NCI-H1105 treated with DMSO at 0.1 percent for 48 hours (cell line): ENCODE results near the gene ORC1.
"Not testable (repeated sequence)": the region's sequence is repeated elsewhere in the genome, so short reads cannot be mapped to it uniquely, and the experiment has no call there.

ENCODE experiments used
- DNase-seq: peaks from one replicate; lab custom pipeline; 2025; lab: John Stamatoyannopoulos, UW

The ORC1 gene

DNA sequence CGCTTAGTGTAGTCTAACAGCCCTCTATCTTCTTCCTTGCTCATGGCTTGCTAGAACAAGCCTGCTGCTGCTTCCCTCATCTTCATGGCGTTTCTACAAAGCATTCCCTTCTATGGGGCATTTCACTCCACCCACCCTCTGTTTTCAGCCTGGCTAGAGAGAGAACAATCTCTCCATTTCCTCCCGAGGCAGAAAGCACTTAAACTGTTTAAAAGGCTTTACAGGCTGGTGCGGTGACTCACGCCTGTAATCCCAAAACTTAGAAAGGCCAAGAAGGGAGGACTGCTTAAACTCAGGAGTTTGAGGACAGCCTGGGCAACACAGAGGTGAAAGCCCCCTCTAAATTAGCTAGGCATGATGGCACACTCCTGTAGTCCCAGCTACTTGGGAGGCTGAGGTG lies 17.8 kb downstream of the ORC1 start:
- DNase-seq, result no peak

DNA sequence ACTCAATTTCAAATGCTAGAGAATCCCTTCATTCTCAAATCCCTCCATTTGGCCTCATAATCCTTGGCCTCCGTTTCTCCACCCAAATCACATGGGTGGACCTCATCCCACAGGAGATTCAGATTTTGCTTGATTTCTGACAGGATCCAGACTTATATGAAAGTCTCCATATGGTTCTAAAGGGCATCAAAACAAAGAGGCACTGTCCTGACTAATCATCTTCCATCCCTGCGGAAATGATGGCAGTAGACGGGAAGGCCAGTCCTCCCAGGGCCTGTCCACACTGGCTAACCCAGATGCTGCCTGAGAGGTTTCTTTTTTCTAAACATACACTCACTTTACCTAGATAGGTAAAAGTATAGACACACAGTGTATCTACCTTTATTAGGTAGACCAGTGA lies 18.8 kb downstream of the ORC1 start:
- no peak for DNase-seq

DNA sequence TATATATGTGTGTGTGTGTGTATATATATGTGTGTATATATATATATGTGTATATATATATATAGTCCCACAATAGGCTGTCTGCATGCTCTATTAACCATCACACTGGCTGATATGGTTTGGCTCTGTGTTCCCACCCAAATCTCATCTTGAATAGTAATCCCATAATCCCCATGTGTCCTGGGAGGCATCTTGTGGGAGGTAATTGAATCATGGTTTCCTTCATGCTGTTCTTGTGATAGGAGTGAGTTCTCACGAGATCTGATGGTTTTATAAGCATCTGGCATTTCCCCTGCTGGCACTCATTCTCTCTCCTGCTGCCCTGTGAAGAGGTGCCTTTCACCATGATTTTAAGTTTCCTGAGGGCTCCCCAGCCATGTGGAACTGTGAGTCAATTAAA lies 34.4 kb downstream of the ORC1 start:
- DNase-seq, result not testable (repeated sequence)

DNA sequence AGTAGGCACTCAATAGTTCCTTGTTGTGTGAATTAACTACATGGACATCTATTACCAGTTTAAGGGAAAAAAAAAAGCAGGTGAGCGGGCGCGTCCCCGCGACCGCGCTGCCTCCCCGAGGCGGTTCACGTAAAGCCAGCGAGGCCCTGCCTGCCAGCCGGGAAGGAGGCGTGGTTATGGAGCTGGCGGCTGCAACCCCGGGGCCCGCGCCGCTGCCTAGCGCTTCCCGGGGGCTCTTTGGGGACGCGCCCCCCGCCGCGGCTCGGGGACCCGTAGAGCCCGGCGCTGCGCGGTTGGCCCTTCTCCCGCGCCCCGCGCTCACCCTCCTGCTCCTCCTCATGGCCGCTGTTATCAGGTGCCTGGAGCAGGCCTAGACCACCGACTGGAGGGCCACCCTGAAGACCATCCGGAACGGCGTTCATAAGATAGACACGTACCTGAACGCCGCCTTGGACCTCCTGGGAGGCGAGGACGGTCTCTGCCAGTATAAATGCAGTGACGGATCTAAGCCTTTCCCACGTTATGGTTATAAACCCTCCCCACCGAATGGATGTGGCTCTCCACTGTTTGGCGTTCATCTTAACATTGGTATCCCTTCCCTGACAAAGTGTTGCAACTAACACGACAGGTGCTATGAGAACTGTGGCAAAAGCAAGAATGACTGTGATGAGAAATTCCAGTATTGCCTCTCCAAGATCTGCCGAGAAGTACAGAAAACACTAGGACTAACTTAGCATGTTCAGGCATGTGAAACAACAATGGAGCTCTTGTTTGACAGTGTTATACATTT lies 35.6 kb downstream of the ORC1 start:
- peak; percentile 78 for DNase-seq

DNA sequence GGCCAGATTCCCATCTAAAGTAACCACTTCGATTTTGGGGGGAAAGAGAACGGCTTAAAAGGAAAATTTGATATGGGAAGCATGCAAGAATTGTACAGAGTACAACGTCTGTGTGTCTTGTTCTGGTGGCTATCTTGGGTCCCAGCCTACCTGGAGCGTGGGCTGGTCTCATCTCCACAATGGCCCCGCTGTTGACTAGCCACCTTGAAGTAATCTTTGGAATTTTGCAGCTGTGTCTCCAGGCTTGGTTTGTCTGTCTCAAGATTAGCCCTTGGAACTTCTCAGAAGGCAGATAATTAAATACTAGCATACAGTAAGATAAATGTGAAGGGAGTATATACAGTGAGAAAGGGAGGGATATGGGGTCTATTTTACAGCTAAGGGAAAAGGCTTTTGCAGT lies 37.0 kb downstream of the ORC1 start:
- DNase-seq, result no peak

DNA sequence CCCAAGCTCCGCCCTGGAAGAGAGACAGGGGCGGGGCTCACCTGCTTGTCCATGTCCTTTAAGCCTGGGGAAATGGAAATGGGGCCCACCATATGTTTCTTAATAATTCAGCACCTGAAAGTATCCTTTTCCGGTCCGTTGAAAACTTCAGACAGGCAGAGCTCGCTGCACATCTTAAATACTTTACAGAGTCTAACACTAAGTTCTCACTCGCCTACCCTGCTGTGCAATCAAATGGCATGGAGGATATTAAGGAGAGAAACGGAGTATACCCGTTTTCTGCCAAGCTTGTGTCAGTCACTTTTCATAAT lies 37.8 kb downstream of the ORC1 start:
- no peak for DNase-seq

DNA sequence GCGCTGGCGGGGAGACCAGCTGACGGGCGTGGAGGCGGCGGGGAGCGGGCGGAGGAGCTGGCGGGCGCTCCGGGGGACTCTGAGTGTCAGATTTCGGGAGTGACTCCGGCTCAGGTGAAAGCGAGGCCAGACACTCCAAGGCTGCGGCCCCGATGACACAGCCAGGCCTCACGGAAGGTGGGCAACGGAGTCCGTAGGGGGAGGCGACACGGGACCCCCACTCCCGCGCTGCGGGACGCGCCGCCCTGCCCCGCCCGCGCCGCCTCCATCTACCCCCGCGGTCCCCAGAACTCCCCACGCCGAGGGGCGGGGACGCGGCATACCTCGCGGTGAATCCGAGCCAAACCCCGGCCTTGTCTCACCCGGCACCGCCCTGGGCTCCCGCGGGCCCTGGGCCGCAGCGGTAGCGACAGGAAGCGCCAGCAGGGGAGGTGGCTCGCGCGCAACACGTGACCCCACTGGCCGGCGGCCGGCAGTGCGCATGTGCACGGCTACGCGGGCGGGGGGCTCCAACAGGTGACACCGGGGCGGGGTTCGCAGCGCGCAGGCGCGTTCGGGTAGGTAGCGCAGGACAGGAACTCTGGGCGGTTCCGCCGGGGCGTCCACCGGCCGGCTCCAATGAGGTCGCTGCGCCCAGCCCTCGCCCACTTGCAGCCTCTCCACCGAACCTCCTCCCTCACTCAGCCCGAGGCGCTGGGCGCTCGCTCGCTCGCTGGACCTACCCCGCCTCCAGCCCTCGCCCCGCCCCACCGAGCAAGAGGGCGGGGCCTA lies 38.3 kb downstream of the ORC1 start, which contains the start of gene CC2D1B:
CC2D1B (minus strand) TSS at position 460 of the 771 bp plus-strand sequence. CDS start 1,585 bp downstream, outside the sequence.
- peak; percentile 98 for DNase-seq

DNA sequence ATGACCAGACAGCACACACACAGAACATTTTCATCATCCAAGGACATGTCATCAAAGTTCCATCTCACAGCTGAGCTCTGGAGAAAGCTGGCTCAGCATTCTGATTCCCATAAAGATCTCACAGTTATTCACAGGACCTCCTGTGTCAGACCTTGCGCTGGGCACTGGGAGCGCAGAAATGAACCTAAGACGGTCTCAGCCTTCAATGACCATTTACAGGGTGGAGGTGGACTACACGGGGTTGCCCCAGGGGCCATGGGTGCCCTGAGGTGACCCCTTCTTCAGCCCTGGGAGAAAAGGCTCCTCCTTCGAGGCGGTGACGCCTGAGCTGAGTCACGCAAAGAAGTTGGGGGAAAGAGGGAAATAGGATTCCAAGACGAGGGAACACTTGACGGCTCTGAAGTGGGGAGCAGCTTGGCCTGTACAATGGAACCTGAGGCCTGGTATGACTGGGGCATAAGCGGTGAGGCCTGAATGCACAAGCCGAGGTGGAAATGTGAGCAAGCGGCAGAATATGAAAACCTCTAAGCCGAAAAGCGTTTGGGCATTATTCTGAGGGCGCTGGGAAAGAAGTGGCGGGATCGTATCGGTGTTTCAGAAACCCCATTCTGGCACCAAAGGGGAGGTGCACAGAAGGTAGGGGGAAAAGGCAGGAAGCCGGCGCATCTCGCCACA lies 39.0 kb downstream of the ORC1 start:
- peak; percentile 30 for DNase-seq

DNA sequence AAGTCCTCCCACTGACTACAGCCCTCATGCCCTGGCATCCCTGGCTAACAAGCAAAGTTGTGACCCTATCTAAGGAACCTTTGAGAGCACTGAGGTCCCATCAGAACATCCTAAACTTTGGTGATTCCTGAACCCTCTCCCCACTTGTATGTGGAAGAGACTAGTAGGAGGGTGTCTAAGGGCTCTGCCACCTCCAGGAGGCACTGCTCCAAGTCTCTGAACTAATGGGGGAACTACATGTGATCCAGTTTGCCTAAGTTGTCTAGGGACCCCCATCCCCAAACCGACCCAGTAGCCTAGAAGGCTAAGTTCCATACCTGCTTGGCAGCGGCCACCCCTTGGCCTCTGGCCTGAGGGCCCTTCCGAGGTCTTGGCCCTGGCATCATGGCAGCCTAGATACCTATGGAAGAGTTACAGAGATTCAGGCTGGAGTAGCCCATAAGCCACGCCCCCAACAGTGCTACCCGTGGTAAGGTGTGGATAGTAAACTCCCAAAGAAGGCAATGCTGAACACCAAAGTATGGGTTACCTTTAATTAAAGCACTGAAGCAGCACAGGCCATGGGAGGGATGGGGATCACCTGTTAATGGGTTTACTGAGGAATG lies 39.9 kb downstream of the ORC1 start:
- no peak for DNase-seq

DNA sequence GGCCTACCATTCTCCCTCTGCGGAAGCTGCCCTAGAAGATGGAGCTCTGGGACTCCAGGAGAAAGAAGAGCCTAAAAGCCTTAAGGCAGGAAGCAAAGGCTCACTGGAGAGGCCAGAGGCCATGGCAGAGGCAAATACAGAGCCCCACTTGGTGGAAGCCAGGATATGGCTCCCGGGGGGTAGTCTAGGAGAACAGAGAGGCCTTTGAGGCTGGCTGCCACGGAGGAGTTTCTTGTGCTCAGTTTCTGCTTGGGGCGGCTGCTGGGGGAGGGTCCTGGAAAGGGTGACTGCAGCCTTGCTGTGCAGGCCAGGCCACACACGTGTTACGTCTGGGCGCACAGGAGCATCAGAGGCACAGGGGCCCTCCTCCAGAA lies 43.6 kb downstream of the ORC1 start:
- DNase-seq, result no peak

DNA sequence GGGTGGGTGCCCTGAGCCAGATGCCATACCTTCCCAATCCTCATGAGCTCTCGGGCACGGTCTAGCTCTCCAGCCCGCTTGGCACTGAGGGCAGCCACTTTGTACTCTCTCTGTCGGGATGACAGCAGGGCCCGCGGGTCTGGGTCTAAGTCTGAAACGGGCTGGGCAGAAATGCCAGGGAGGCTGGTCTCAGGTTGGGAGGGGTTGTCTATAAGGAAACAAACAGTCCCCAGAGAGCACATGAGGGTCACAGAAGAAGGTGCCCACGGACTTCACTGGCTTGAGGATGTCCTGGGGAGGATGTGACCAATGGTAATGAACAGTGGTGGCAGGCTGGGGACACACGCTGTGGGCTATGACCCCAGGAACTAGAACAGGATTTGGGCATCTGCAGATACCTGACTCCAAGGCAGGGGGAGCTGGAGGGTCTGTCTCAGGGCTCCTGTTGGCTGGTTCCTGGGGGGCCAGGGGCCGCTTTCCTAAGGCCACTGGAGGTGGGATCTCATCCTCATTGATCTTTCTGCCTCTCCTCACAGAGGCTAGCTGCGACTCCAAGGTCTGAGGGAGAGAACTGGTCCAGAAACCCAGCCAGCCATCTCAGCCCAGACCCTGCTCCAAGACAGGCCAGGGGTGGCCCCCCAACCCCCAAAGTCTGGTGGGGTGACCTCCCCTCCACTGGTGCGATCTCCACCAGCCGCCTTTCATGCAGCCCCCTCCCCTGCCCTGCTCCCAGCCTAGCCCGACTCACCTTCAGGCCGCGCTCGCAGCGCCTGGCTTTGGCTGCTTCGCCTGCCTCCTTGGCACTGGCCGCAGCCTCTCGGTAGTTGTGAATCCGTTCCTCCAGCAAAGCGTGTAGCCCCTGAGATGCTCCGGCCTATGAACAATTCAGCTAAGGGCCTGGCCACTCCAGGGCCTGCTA lies 44.3 kb downstream of the ORC1 start:
- DNase-seq, result no peak

DNA sequence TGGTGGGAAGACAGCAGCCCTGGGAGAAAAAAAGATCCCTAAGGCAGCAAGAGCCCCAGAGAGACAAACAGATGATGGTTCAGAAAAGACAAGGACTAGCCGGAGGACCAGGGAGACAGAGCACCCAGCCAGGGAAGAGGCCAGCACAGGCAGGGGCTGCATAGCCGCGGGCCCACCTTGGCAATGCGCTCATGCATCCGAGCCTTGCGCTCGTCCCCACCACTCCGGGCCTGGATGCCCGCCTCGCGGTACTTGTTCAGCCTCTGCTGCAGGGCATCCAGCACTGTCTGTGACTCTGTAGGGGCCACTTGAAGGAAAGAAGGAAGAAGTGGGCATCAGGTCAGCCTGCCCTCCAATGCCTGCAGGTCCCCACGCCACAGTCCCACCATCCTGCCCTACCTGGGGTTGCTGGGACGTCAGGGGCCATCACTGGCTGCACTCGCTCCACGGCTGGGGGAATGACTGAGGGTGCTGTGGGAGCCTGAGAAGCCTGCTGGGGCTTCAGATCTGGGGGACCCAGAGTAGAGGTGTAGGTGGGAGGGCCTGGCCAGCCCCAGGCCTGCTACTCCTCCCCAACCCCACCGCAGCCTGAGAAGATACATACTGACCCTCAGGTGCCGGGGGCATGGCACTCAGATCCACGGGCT lies 45.2 kb downstream of the ORC1 start:
- DNase-seq, result no peak

DNA sequence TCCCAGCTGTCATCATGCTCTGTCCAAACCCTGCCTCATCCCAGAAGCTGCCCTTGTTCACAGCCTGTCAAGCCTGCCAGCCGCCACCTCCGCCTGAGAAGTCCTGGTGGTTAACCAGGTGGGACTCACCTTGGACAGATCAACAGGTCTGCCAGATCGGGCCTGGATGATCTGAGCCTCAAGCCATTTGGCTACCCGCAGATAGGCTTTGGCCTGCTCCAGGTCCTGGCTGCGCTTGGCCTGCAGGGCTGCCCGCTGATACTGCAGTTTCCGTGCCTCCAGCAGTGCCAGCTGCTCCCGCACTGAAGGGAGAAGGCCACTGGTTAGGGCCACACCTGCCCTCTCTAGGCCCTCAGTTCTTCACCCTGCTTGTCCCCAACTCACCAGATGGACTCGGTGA lies 46.8 kb downstream of the ORC1 start:
- no peak for DNase-seq

DNA sequence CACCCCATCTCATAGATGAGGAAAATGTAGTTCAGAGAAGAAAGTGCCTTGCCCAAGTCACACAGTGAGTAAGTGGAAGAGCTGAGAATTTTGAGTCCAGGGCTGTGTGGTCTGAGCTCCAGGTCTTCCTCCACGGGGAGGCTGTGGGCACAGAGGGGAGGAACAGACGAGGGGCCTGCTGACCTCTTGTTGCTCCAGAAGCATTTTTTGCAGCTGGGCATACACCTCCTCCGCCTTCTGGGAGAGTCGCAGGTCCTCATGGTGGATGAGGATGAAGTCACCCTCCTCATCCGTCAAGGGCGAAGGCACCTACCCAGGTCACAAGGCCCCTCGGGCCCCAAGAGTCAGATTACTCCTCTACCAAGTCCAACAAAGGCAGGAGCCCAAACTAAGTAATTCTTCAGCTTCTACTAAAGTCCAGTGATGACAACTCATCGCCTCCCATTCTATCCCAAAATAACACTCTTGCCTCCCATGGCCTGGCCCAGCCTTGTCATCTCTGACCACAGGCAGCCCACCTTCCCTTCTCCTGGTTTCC lies 47.3 kb downstream of the ORC1 start:
- DNase-seq, result no peak

DNA sequence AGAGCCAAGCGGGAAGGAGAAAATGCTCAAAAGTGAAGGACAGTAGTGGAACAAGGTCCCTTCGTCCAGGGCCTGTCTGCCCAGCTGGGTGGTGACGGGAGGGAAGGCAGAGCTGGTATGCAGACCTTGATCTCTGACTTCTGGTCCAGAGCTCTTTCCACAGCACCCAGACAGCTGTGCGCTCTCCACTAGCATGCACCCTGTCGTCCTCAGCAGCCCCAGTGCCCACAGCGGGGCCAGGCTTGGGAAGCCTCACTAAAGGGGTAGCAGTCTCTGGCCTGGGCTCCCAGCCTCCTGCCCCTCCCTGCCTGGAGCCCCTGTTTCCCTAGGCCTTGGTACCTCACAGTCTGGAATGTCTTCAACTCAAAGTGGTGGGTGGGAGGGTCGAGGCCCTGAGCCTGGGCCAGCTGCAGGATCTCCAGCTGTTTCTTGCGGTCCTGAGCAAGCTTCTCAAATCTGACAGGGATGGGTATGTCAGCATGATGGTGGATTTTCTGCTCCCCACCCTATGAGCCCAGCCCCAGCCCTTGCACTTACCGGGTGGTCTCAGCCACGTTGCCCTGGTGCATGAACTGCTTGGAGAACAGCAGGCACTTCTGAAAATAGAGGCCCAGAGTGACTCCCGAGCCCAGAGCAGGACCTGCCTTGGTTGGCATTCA lies 48.2 kb downstream of the ORC1 start:
- no peak for DNase-seq

DNA sequence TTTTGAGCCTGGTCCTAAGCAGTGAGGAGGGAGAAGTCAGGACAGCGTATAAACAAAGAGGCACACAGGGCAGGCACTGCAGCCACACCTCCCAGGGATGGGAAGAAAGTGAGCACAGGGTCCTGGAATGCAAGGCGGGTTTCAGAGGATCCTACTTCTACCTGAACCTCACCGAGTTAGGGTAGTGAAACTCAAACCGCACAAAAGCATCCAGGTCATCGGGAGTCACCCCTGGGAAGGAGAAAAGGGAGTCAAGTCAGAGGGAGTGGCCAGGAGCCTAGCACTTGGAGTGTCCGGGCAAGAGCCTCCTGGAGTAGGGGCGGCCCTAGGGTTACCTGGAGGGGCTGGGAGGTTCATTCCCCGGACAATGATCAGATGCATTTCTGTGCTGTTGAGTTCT lies 48.8 kb downstream of the ORC1 start:
- no peak for DNase-seq

DNA sequence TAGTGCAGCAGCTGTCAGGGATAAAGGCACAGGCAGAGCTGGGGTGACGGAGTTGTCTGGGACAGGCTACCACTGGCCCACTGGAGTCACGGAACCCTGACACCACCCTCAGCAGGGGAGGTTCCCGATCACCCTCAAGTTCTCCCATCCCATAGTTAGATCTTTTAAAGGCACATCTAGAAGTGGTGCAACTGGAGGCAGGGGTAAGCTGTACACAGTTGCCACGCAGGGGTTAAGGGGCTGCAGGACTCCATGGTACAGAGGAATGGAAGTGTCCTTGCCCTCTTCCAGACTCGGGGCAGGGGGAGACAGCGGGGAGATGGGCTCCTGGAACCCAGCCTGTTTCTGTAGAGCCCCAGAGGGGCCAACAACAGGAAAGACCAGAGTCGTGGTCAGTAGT lies 51.5 kb downstream of the ORC1 start:
- no peak for DNase-seq

DNA sequence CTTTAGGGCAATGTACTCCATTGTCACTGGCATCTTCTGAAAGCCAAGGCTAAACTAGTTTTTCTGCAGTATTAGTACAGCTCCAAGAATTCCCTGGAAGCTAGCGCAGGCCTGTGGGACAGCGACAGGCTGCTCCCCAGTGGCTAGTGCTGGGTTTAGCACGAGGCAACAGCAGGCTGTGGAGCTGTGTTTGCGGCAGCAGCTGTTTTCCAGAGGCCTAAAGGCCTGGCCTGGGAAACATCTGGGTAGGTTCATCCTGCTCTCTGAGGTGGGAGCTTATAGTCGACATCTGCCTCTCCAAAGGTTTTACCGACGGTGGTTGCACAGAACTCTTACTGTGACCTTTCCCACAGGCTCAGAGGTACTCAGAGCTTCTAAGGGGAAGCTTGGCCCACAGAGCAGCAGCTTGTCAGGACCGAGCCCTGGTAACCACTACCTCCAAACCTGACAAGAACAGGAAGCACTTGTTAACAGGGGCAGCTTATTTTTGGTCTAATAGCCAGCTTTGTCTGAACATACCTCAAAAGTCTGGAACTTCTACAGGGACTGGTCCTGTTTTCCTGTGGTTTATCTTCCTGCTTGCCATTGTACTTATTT lies 55.4 kb downstream of the ORC1 start:
- DNase-seq, result peak; percentile 5

DNA sequence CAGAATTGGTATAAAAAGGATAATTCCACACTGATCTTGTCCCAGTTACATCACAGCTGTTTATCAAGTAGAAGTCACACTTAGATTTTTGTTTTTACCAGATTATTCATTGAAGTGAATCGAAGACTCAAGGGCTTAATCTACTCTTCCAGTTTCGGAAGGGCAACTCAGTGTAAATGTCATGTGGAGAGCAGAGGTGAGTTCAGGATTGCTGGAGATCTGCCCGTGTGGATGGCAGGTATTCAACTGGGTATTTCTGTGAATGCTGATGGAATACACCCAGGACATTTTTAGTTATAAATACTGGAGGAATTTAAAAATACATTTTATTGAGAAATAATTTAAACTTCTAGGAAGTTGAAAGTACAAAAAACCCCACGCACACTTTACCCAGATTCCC lies 57.6 kb downstream of the ORC1 start:
- DNase-seq, result no peak

DNA sequence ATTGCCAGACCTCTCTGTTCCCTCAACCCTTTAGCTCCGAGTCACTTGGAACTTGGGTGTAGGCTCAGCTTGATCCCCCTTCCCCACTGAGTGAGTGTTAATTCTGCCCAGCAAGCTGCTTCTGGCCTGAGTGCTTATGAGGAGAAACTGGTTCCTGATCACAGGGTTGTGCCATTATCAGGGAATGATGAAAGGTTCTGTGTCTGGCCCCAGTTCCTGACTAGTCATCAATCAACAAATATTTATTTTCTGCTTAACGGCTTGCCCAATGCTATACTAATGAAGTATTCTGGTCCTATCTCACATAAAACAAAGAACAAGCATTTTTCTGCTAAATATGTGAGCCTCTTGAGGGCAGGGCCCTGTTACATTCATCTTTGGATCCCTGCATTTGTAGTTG lies 59.0 kb downstream of the ORC1 start:
- DNase-seq, result no peak
